ENCODE results near the gene RAMP1.
"Not testable (repeated sequence)": the region's sequence is repeated elsewhere in the genome, so short reads cannot be mapped to it uniquely, and the experiment has no call there.

DNA sequence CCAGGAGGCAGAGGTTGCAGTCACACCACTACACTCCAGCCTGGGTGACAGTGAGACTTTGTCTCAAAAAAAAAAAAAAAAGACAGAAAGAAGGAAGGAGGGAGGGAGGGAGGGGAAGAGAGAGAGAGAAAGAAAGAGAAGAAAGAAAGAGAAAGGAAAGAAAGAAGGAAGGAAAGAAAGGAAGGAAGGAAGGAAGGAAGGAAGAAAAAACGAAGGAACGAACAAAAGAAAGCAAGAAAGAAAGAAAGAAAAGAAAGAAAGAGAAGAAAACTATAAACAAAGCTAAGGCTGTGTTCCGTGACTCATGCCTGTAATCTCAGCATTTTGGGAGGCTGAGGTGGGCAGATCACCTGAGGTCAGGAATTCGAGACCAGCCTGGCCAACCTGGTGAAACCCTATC lies 91.9 kb downstream of the RAMP1 start:
- TF ChIP-seq RXRA, FOXA2, HNF4G (IDR thresholded peaks at IDR 0.05): not testable (repeated sequence)
- TF ChIP-seq, protein P1, sequence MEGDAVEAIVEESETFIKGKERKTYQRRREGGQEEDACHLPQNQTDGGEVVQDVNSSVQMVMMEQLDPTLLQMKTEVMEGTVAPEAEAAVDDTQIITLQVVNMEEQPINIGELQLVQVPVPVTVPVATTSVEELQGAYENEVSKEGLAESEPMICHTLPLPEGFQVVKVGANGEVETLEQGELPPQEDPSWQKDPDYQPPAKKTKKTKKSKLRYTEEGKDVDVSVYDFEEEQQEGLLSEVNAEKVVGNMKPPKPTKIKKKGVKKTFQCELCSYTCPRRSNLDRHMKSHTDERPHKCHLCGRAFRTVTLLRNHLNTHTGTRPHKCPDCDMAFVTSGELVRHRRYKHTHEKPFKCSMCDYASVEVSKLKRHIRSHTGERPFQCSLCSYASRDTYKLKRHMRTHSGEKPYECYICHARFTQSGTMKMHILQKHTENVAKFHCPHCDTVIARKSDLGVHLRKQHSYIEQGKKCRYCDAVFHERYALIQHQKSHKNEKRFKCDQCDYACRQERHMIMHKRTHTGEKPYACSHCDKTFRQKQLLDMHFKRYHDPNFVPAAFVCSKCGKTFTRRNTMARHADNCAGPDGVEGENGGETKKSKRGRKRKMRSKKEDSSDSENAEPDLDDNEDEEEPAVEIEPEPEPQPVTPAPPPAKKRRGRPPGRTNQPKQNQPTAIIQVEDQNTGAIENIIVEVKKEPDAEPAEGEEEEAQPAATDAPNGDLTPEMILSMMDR (IDR thresholded peaks at IDR 0.05; ENCODE audit: low read depth, low read length, missing input control) = not testable (repeated sequence)

Data from liver (tissue), 3 donors.